ENCODE measurements around the gene CNOT4.
A peak's percentile ranks its signal among the peaks of the same experiment; 100 is the strongest.
"Not testable (repeated sequence)": the region's sequence is repeated elsewhere in the genome, so short reads cannot be mapped to it uniquely, and the experiment has no call there.

CNOT4 gene

DNA sequence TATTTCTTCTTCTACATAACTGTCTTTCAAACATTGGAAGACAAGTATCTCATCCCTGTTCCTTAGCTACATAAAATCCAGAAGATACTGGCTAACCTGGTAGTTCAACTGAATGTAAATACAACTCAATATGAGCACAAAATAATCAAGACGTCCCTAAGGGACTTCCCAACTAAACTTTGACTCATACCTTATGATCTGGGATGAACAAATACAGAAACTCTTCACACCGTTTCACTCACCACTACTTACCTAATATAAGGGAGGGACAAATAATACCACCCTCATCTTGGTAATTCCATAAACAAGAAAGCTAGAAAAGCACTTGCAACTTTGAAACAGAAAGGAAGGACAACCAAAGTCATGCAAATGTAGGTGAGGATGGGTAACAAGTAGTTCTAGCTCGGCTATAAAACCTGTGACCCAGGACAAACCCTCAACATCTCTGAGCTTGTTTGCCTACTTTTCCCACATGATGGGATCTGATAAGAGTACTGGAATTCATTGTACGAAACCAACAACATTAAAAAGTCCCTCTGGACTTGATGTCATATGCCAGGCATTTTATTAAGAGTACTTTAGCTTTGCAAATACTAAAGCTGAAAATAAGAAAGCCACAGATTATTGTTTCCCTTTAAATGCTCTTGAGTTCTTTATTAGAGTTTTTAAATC lies 154.4 kb downstream of the CNOT4 start:
- no peak for DNase-seq

DNA sequence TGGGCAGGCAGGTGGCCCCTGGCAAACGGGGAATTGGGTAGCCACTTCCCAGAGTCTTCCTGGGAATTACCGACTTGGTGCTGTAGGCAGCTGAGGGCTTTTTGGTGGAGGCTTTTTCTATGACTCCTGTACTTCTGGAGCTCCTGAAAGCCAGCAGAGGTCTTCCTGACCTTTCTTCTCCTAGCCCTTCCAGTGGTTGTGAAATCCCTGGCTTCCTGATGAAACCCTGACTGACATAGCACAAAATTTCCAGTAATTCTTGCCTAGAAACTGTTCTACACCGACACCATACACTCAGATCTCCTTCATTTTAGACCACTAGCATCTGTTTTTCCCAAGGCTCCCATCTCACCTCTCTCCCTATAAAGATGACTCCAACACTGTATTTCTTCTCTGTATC lies 156.1 kb downstream of the CNOT4 start:
- DNase-seq, result no peak

DNA sequence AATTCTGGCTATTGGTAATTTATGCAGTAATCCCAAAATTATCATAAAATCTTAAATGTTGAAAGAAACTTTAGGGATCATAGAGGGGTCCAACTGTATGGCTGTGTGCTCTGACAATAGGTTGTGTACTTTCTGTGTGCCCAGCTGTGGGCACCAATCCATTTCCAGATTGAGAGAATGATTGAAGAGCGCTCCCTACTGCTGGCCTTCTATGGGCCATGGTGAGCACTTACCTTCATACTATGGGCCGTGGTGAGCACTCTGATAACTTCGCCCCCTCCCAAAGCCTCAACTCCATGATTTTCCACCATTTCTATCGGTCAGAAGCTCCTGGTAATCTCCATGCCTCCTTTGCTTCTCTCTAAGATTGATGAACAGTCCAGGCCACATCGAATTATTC lies 157.6 kb downstream of the CNOT4 start:
- no peak for DNase-seq

DNA sequence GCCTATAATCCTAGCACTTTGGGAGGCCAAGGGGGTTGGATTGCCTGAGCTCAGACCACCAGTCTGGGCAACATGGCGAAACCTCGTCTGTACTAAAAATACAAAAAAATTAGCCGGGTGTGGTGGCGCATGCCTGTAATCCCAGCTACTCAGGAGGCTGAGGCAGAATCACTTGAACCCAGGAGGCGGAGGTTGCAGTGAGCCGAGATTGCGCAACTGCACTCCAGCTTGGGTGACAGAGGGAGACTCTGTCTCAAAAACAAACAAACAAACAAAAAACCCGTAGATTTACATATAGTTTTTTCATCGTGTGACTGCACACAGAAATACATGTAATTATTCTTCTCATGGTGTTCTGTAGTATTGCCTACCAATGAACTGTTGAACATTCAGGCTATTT lies 158.8 kb downstream of the CNOT4 start:
- DNase-seq, result not testable (repeated sequence)

DNA sequence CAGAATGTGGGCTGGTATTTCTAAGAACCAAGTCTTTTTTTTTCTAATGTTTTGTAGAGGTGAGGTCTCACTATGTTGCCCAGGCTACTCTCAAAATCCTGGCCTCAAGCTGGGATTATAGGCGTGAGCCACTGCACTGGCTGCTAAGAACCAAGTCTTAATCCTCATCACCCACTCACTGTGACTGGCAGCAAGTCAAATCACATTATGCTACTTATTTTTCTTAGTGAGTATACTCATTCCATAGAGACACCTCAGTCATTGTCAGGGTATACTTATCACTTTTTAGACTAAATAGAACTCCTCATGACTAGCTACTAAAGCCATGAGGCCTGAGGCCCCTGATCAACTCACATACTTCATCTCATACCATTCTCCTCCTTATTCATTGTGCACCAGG lies 160.2 kb downstream of the CNOT4 start:
- no peak for DNase-seq

DNA sequence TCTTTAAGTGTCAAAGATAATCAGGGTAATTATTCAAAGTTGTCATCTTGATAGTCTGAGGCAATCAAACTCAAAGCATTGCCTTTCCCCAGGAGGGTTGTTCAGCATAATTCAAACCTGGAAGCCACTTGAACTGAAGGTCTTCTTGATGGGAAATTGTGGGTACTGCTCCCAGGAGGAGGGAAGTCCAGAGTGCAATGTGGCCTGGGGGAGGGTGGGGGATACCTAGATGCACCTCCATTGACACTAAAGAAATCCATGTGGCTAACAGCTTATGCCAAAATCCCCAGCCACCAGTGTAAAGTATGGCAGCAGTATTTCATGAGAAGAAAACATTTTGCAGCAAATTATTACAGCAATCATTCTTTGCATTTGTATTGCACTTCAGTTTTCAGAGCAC lies 161.4 kb downstream of the CNOT4 start:
- no peak for DNase-seq

DNA sequence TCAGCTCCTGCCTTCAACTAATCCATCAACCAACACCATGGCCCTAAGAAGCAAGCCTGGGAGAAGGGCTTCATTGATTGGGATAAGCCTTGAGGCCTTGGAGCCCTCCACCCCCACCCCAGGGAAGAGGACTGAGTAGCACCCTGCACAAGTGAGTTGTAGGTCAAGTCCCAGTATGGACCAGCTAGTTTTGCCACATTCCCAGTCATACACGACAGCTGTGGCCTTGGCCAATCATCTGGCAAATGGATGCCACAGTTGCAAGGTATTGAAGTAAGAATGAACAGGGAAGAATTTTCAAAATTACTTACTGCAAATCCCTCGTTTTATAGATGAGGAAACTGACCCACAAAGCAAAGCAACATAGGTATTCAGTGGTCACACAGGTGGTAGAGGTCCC lies 166.5 kb downstream of the CNOT4 start:
- no peak for DNase-seq

DNA sequence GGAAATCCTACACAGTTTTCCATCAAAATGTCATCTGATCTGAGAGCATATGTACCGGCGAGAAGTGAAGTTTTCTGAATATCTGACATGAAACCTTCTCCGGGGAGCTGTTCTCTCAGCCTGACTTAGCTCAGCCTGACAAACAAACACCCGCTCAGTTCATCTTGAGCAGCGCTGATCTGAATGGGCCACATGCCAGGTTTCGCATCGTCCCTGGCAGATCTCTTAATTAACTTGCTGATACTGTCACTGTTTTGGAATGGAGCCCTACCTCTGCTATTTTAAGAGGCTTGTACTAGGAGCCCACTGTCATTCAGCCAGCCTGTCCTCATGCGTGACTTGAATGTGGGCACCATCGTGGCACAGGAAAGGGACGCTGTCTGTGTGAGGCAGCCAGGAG lies 167.0 kb downstream of the CNOT4 start:
- no peak for DNase-seq

DNA sequence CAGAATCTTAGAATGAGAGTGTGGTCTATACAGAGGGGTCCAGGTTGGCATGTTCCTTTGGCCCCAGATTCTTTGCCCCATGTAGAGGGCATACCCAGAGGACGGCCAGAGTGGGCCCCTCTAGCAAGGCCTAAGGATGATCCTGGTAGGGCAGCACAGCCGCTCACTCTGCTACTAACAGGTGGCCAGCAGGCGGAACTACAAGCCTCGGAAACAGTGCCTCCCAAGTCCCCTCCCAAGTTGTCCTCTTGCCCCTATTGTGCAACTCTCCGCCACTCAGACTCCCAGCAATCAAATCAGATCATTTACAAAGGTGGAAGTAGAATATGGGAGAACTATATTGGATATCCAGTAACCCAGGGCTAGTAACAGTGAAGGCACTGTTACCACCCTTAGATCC lies 168.9 kb downstream of the CNOT4 start:
- no peak for DNase-seq

DNA sequence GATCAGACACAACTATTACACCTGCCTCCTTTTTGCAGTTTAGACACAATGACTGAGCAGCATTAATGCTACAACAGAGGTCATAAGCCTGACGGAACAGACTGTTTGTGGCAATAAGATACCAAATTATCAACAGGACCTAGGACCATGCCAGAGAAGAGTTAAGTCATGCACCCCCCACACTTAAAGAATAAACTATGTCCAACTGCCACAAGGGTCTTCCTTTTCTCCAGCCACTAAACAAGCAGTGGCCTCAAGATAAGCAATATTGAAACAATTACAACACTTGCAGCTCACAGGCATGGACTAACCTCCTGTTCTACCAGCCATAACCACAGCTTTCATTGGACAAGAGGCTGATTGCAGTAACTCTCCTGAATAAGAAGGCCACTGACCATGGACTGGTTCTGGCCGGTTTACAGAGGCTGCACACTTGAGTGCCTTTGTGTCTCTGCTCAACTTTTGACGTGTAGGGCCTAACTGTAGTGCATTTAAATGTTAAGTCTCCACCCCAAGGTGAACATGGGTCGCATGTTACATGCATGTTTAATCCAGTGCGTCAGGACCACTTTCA lies 171.8 kb downstream of the CNOT4 start:
- no peak for DNase-seq

DNA sequence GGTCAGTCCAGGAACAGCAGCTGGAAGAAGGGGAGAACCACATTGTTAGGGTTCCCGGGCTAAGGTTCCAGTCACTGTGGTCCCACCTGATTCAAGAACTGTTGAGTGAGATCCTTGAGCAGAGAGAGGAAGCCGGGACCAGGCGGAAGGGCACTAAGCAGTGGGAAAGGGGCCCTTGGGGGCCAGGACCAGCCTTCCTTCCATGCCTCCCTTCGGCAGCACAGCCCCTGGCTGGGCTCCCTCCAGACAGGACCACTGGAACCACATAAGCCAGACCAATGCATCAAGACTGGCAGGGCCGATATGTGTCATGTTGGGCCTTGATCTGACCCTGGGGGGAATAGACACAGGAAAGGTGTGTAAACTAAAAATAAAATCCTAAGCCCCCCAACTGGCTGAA lies 172.4 kb downstream of the CNOT4 start:
- no peak for DNase-seq

DNA sequence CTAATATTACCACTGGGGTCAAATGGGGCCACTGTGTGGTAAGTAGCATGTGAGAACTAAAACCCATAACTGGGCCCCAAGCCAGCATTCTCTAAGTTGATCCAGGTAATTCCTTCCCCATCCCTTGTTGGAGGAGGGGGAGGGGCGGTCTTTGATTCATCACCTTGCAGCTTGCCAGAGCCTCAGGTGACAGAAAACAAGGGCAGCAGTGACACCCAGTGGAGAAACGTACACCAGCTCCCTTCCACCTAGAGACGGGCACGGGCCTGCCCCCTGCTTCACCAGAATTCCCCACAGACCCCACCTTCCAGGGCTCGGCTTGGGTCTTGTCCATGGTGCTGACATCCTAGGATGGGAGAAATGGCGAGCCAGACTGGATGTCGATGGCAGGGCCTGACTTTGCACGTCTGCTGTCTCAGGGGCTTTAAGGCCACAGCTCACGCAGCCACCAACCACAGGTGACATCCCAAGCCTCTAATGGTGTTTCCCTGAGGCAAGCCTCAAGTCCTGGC lies 174.2 kb downstream of the CNOT4 start:
- peak; percentile 7 for DNase-seq

DNA sequence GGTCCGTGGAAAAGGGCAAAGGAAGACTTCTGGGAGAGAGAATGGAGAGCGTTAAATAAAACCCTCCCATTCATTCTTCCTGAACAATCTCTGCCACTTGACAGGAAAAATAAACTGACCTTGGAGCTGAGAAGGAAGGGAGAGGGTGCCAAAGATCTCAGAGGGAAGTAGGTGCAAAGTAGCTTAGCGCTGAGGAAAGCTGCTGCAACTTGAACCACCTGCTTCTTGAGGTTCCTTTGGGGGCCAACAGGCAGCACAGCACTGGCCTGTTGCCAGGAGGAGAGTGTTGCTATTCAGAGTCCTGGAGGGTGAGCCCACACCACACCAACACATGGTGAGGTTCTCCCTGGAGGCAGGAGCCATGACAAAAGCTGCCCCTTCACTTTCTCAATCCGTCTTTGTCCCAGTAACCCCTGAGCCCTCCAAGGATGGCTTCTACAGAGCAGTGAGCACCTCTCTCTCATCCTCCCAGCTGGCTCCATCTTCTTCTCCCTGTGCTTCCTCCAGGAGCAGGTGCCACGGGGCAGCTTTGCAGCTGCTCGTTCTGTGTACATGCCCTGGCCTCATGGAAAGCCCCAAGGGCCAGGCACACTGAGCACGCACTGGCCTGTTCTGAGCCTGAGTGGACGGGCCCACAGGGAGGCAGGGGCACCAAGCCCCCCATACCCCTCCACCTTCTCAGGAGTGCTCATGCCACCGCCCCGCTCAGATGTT lies 174.9 kb downstream of the CNOT4 start:
- no peak for DNase-seq

DNA sequence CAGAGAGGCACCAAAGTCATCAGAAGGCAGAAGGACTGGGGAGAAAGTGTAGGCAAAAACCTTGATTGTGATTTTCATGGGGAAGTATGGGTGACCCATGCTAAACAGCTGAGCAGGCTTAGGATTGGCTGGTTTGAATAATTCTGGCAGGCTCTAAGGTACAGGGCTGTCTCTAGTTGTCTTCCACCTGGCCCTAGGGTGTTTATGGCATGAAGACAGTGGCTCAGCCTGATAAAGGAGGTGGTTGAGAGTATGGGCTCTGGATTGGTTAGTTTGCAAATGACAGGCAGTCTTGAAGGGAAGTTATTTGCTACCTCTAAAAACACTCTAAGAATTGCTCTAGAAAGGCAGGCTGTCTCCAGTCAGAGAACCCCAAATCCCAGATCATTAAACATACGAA lies 176.0 kb downstream of the CNOT4 start:
- DNase-seq, result no peak

DNA sequence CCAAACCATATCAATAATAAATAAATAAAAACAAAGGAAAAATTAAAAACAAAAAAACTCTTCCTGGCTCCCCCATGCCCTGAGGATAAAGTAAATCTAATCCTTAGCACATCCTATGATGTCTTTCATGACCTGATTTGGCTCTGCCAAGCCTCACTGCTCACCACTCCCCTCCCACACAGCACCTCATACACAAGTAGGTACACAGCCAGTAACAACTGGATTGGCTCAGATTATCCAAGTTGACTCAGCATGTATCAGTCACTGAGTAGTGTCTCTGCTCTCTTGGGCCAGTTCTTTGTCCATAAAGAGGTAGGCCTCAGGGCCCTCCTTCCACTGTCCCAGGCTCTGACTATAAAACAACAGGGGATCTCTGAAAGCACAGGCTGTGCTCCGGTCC lies 176.7 kb downstream of the CNOT4 start:
- no peak for DNase-seq

DNA sequence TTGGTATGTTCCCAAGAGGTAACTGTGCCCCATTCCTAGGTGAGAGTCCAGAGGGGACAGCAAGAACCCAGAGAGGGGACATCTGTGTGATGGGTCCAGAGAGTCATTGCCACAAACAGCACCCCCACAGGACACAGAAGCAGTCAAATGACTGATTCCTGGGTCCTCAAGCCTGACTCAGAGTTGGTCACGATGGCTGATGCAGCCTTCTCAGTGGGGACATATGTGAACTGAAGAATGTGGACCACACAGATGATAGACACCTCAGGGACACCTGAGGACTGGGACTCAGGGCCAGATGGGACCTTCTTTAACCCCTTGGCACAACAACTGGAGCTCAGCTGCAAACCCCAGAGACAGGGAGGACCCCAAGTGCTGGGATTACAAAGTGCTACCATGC lies 179.8 kb downstream of the CNOT4 start:
- DNase-seq, result no peak

DNA sequence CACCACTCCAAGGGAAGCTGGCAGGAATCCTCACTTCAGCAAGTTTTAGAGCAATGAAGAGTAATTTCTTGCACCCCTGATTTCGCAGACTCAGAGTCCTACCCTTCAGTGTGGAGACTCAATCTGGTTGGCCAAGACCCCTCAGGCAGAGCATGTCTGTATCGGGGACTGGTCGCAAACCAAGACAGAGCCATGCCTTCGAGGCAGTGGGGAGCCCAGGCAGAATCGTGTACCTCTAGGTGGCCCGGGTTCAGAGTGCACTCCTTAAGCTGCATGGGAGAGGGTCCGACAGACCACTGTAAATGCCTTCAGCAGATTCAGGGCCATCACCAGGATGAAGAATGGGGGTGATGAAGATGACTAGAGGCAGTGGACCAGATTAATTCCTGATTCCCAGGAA lies 181.4 kb downstream of the CNOT4 start:
- no peak for DNase-seq

DNA sequence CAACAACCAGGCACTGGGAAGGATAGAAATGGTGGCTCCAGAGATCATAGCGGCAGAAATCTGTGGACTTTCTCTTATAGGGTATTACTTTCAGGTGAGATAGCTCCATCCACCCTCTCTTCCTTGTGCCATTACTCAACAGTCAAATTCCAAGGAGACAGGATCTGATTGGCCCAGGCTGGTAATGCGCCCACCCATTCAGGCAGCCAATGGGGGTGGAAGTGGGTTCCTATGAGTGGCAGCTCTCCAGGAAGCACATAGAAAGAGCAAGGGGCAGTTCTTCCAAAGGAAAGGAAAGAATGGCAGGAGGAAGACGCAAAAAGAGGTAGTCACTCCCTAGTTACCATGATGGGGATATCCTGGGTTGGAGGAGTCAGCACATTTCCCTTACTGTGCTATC lies 181.8 kb downstream of the CNOT4 start:
- DNase-seq, result no peak

DNA sequence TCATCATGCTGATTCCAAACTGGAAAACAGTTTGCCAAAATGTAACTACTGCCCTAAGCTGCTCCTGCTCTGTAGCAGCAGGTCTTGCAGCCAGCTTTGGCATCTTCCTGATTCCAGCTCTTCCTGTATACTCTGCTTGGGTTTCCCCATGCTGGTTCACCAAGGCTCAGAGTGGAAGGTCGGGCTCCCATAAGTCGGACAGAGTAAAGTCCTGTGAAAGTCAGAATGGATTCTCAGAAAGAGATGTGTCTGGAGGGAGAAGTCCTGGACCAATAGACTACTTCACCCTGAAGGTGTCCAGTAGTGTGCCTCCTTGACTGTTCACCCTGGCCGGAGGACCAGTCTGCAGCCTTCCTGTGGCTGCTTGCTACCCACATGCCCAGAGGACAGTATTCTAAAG lies 182.4 kb downstream of the CNOT4 start:
- no peak for DNase-seq

DNA sequence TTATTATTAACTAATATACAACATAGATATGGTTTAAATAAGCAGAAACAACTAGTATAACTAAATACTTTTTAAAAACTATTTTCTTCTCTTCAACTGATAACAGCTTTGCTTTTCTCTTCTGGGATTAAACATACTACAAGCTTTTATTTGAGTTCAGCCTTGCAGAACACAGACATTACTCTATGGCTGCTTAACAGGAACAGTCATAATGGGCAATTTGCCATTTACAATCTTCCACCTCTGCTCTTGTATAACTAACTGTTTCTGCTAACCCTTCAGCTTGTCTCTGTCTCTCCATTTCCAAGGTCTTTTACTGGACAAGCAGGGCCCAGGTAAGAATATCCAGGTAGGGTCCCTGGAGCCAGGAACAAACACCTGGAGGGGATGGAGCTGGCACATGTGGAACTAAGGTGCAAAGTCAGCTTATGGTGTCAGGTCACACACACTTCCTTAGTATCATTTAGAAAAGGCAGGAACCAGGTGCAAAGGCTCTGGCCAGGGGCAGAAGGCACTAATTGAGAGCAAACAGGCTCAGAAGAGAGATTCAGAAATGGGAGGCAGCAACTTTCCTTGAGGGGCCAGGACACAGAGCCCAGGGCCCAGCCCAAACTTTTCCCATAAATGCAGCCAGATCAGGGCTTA lies 183.1 kb downstream of the CNOT4 start:
- no peak for DNase-seq

DNA sequence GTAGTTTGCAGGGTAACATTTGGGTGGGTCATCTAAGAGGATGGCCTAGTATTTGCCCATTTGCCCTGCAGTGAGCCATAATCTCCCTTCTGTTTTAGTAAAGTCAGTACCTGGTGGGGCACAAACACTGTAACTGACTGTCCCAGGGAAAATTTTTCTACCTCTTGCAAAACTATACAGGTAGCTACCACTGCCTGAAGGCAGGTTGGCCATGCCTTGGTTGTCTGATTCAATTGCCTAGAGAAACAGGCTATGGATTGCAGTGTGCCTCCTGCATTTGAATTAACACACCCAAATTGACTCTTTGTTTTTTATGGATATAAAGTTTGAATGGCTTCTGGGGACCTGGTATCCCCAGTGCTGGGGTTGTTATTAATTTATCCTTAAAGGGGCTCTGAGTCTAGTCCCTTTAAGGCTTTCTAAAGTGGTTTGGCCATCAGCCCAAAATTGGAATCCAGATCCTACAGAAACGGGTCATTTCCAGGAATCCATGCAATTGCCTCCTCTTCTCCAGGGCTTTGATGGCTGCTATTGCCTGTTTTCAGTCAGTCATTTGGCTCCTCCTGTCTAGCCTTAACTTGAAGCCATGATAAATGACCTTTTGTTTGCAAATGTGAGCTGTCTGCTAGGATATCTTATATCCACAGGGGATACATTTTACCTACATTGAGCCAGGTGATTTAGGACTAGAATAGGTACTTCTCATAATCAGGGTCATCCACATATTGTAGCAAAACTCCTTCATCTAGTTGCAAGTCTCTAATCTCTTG lies 187.1 kb downstream of the CNOT4 start:
- no peak for DNase-seq

DNA sequence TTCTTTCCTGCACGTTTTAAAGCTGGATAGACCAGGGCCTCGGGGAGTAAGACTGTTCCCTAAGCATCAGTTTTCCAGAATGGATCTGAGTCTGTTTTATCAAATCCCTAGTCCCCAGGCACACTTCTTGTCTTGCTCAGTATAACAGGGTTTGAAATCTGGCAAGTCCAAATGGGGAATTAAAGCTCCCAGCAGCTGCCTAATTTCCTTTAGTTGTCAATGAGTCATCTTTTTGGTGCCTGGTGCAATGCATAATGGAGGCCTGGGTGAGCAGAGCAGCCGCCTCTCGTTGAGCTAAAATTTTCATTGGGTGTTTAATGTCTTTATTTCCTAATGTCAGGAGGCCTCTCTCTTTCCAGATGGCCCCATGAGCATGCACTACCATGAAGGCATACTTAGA lies 188.3 kb downstream of the CNOT4 start:
- DNase-seq, result no peak

DNA sequence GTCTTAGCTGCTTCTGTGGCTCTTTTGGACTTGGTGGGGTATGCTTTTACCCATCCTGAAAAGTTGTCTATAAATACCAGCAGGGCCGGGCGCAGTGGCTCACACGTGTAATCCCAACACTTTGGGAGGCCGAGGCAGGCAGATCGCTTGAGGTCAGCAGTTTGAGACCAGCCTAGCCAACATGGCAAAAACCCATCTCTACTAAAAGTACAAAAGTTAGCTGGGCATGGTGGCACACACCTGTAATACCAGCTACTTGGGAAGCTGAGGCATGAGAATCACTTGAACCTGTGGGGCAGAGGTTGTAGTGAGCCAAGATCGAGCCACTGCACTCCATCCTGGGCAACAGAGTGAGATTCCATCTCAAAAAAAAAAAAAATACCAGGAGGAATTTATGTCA lies 188.9 kb downstream of the CNOT4 start:
- DNase-seq, result not testable (repeated sequence)

Measured in stimulated activated CD4-positive, alpha-beta T cell treated with anti-CD3 and anti-CD28 coated beads, Interleukin-4, amount 100 ng/mL, for 4 hours (primary cell).